GM19238 (cell line): ENCODE results near the gene NEK8.
"Not testable (repeated sequence)": the region's sequence is repeated elsewhere in the genome, so short reads cannot be mapped to it uniquely, and the experiment has no call there.

Source experiments
- DNase-seq: peaks from one replicate; pipeline ENCODE4 v3.0.0; 2011; ENCODE audit warnings: low spot score; ENCODE audit not compliant: insufficient read length

NEK8 gene

DNA sequence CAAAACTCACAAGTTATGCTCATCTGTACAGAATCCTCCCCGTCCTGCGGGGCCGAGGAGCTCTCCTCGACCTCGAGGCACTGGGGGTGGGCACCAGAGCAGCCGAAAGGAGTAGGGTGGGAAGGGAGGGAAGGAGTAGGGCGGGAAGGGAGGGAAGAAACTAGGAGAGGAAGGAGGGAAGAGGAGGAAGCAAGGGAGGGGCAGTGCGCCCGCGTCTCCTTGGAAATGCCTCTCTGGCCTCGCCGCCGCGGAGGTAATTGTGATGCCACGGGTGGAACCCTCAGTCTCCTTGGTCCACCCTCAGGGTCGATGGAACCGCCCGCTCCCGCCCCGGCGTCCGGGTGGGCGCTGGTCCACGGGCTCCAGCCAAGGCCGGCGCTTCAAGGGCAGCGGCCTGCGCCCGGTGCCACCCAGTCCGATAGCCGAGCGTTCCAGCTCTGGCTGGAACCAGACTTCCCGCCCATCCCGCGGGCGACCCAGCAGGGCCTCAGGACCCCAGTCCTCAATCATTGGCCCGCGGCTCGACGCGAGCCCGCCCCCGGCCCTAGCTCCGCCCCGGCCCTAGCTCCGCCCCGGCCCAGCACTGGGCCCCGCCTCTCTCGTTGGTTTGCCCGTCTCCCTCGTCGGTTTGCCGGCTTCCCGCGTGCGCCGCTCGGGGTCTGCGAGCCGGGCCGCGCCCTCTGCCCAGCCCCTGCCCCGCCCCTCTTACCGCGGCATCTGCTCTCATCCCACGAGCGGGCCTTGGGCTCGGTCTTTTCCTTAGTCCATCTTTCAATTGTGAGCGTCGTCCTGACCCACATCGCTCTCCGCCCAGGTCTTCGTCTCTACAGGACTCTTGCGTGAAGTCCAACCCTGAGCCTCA is 17.5 kb upstream of the NEK8 start:
- peak; percentile 93 for DNase-seq

DNA sequence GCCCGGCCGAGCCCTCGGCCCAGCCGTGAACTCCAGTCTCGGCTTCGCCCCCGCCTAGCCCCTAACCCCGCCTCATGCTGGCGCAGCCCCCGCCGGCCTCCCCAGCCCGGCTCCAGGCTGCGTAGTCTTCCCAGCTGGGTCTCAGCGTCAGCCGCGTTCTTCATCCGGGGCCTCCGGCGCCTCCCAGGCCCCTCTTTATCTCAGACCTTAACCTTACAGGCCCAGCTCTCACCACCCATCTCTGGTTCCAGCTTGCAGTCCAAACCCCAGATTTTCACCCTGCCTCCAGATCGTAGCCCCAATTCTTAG is 16.9 kb upstream of the NEK8 start, which contains the start of gene PROCA1:
TSS of gene PROCA1 (minus strand) at position 166 of the 309 bp plus-strand sequence. CDS start 228 bp downstream, outside the sequence.
- DNase-seq = no peak

DNA sequence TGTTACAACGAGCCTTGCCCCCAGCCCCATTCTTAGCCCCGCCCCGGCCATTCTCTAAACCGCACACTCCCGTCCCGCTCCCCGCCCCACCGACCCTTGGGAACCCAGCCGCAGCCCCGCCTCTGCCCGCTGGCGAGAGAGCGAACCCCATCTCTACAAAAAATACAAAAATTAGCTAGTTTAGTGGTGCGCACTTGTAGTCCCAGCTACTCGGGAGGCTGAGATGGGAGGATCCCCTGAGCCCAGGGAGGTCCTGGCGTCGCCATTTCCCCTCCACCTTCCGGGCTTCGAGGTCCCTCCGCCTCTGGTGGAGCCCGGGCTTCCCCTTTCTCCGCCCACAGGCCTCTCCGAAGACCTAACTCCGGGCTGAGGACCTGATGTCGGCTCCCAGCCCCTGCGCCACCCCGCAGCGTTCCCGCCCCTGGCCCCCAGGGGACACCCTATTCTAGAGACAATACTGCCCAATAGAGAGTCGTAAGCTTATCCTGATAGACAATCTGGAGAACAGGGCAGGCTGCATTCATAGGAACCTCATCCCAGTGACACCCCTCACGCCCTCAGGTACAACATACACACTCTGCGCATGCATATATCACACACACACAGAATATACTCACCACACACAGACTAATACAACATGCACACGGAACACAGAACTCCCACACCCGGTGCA is 16.4 kb upstream of the NEK8 start:
- DNase-seq = peak; percentile 75

DNA sequence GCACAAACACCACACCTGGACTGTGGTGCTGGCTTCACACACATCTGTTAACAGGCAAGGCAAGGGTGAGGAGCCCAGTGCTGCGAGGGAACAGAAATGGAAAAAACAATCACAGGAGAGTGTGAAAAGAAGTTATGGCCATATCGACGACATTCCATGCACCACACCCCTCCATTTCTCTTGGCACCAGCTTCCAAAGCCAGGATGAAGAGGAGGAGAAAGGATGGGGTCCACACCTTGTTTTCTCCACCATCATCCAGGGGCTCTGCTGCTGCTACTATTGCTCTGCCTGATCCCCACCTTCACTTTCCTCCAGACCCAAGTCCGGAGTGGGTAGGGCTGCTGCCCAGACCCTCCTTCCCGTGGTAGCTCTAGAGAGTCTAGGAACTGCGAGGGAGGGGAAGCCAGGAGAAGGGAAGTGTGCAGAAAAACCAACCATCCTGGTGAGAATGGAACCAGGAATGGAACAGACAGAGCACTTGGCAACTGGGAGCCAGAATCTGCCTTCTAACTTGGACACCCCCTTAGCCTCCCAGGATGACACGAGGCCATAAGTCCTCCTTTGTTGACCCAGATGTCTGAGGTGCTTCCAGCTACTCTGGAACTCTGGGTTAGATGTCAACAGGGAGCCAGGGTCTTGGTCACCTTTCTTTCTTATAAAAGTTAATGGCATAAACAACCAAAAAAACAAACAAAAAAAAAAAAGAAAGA is 15.7 kb upstream of the NEK8 start:
- DNase-seq = no peak

DNA sequence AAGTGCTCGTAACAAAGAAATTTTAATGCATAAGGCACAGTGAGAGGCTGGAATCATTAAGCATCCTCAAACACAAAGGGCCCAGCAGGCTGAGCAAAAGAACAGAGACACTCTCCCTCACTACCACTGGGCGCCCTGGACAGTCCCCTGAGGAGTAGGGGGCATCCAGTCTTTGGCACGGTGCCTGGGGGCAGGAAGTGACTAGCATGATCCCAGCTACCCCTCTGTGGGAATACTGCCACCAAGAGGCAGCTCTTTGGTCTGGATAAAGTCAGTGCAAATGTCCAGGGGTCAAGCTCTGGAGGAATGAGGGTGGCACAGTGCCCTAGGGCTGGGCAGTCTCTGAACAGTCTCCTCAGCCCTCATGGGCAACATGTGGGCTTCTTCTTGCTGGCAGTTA is 14.3 kb upstream of the NEK8 start:
- no peak for DNase-seq

DNA sequence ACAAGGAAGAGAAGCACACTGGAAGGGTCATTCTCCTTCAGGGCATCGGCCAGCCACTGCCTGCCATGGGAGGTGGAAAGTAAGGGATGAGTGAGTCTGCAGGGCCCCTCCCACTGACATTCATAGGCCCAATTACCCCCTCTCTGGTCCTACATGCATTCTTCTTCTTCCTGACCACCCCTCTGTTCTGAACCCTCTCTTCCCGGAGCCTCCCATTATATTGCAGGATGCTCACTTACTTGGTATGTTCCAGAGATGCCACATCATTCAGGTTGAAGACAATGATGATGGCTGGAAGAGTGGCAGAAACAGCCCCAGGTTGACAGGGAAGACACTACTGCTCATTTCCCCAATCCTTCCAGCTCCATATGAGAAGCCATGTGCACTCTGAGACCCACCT is 13.4 kb upstream of the NEK8 start:
- DNase-seq = no peak

DNA sequence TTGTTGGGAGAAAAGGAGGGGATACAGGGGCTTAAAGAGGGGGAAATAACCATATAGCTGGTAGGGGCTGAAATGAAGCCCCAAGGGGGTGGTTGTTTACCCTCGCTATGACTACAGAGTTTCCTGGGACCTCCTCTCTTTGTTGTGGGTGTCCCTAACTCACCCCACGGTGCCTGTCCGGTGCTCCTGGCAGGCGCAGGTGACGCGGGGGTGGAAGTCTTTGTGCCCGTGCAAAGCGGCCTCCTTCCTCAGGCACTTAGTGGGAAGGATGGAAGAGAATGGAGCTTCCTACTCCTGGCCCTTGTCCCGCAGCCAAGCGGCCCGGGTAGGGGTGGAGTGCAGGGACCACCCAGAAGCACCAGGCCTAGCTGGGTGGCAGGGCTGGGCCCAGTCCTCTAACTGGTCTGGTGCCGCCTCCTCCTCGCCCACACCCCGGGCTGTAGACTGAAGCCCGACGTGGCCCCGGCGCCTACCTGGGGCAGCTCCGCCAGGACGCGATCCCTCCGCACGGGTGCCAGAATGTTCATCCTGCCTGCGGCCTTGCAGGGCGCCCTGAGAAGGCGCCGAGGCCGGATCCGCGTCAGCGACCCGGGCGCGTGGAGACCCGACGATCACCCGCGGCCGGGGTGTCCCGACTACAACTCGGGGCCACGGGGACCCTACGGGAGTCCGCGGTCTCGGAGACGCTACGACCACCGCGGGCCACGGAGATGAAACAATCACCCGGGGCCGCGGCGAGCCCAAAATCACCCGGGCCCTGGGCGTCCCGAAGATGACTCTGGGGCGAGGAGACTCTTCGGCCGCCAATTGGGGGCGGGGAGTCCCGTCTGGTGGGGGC is 11.6 kb upstream of the NEK8 start:
- DNase-seq = no peak

DNA sequence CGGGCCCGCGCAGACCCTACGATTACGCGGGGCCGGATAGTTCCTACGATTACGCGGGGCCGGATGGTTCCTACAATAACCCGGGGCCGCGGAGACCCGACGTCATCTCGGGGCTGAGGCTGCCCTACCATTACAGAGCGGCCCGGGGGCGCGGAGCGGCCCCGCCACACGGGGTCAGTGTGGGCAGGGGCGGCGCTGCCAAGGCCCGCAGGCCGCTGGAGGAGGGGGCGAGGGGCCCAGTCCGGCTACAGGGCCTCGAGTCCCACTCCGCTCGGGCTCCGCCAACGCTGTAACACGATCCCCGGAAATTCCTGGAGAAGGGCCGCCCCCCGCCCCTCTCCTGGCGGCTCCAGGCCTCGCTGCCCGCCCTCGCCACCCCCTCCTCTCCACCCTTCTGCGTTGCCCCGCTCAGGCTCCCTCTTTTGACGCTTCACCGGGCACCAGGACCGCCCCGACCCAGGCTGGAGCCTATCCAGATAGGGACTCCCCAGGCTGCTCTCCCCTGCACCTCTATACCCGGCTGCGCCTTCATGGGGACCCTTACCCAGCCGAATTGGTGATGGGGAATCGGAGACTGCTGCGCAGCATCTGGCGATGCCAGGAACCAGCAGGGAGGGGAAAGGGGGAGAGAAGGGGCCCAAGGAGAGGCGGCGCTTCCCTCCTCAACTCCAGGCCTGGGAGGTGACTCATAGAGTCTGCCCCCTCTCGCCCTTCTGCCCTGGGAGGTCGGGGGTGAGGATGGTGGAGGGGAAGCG is 10.8 kb upstream of the NEK8 start, which contains the start of gene RAB34:
TSS of gene RAB34 (minus strand) at position 291 of the 755 bp plus-strand sequence. CDS start 602 bp downstream, outside the sequence.
- DNase-seq = no peak

DNA sequence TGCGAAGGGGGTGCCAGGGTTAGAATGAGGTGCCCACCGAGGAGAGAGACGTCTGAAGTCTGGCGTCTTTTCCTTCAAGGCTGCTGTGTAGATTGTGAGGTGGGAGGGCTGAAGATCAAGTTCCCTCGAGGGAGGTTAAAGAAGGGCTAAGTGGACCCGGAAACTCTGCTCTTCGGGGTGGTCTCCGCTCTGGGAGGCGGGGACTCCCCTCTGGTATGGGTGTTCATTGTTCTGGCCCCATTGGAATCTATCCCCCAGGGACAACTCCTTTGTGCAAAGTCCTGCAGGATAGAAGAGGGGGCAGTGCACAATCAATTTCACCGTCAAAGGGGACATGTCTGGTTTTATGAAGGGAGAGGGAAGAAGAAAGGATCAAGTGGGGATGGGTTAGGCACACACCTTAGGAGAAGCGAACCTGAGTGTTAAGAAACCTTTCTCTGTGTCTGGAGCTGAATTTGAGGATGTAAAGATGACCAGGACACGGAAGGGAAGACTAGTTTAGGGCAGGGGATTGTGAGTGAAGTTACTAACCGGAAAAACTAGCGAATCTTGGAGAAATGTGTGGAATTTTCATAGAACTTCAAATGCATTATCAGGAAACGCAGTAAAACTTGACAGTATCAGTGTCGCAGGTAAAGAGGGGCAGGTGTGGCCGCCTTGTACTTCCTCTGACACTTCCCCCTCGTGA is 10.1 kb upstream of the NEK8 start:
- DNase-seq = no peak

DNA sequence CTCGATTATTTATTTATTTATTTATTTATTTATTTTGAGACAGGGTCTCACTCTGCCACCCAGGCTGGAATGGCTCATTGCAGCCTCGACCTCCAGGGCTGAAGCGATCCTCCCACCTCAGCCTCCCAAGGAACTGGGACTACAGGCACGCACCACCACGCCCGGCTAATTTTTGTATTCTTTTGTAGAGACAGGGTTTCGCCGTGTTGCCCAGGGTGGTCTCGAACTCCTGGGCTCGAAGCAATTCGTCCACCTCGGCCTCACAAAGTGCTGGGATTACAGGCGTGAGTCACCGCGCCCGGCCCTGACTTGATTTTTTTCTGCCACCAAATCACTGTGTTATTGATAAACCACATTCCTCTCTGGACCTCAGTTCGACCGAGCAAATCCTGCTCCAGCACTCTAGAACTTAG is 9.6 kb upstream of the NEK8 start:
- DNase-seq = no peak

DNA sequence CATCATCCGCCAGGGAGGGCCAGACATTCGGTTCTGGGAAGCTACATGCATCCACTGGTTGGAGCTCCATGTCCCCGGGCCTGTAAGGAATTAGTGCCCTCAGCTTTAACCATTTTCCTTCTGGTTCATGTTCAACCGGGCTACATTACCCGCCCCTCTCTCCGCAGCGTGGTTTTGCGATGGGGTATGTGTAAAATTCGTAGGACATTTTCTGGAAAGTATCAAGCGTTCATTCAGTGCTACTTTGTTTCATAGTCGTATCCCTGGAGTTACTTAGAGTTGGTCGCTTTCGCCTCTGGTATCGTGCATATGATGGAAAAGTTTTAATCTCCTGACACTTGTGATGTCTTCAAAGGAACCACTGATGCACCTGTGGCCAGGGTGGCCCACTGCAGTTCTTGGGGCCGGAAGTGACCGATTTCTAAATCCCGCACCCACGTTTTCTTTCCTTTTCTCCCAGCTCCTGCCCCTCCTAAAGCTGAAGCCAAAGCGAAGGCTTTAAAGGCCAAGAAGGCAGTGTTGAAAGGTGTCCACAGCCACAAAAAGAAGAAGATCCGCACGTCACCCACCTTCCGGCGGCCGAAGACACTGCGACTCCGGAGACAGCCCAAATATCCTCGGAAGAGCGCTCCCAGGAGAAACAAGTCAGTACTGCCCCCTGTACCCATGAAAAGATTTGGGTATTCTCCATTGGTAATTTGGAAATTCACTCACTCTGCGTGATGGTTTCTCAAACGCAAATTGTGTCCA is 8.2 kb upstream of the NEK8 start:
- DNase-seq = no peak

DNA sequence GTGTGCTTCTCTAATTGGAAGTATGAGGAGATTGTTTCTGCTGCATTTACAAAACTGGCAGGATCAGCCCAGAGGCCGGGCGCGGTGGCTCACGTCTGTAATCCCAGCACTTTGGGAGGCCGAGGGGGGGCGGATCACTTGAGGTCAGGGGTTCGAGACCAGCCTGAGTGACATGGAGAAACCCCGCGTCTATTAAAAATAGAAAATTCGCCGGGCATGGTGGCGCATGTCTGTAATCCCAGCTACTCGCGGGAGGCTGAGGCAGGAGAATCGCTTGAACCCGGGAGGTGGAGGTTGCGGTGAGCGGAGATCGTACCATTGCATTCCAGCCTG is 7.6 kb upstream of the NEK8 start:
- DNase-seq = not testable (repeated sequence)

DNA sequence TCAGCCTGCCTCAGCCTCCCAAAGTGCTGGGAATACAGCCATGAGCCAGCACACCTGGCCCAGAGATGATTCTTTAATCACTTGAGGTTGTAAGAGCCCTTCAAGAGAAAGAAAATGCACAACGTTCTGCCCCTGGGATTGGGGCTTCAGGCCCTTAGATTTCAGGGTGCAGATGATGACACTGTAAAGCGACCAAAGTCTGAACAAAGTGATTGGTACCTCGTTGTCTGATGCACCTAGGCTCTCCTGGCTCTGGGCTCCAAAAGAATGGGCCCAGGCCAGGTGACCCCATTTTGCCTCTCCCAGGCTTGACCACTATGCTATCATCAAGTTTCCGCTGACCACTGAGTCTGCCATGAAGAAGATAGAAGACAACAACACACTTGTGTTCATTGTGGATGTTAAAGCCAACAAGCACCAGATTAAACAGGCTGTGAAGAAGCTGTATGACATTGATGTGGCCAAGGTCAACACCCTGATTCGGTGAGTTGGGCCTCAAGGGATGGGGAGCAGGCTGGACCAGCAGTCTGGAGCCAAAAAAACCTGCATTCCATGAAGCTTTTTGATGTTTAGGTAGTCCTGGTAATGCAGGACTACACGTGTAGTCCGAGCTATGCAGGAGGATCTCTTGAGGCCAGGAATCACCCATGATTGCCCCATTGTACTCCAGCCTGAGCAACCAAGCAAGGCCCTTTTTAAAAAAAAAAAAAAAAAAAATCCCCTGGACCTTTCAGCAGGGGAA is 6.0 kb upstream of the NEK8 start:
- DNase-seq = no peak

DNA sequence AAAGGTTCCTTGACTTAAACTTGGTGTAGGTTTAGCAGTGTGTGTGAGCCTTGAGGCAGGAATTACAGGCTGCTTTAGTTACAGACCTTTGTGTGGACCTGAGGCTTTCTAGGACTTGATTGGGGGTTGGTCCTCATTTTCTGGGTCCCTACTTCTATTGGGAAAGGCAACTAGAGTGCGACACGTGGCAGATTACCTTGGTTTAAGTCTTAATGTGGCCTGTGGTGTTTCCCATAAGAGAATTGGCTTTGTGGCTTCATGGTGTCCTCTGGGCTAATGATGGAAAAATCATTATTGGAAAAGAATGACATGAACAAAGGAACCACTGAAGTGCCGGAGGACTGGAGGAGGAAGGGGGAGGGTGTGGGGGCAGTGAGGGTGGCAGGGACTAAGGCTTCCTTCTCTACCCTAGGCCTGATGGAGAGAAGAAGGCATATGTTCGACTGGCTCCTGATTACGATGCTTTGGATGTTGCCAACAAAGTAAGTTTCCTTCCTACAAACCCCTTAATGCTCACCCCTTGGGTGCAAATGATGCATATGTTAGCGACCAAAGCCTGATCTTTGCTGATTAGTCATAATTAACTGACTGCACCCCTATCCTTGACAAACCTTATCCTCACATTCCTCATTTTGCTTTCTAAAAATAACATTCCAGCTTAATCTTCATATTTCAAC is 5.3 kb upstream of the NEK8 start:
- DNase-seq = no peak

DNA sequence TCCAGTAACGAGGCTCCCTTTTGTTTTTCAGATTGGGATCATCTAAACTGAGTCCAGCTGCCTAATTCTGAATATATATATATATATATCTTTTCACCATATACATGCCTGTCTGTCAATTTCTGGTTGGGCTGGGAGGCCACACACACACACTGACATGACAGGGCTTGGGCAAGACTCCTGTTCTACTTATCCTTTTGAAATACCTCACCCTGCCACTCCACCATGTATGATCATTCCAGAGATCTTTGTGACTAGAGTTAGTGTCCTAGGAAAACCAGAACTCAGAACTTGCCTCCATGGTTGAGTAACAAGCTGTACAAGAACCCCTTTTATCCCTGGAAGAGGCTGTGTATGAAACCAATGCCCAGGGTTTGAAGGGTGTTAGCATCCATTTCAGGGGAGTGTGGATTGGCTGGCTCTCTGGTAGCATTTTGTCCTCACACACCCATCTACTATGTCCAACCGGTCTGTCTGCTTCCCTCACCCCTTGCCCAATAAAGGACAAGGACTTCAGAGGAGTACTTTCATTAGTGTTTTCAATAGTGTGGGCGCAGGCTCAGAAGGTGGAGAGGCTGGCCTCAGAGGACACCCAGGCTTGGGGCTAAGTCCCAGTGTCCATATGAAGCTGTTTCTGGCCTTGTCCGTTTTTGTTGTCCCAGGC is 4.6 kb upstream of the NEK8 start:
- not testable (repeated sequence) for DNase-seq

DNA sequence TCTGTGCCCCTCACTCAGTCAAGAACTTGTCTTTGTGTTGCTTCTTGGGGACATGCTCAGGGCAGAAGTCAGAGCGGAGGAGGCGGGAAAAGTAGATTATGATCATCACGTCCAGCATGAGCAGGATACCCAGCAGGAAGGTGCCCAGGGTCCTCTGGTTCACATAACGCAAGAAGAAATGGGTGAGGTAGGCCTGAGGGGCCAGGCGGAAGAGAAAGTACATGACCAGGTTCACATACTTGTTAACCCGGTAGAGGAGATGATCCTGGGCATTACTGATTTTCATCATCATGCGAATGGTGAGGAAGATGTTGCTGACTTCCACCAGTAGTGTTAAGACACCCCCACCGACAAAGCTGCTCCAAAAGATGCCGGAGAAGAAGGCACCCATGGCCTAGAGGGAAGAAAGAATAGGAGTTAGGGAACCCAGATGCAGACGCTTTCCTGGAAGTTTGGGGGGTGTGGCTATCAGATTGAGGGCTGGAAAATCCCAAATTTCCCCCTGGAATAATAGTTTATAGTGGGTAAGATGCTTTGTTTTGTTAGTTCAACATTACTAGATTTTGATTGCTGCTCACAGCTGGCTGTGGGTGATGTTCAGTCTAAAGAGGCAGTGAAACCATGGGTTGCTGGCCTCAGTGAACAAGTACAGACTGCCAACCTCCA is 4.0 kb upstream of the NEK8 start:
- DNase-seq = no peak

DNA sequence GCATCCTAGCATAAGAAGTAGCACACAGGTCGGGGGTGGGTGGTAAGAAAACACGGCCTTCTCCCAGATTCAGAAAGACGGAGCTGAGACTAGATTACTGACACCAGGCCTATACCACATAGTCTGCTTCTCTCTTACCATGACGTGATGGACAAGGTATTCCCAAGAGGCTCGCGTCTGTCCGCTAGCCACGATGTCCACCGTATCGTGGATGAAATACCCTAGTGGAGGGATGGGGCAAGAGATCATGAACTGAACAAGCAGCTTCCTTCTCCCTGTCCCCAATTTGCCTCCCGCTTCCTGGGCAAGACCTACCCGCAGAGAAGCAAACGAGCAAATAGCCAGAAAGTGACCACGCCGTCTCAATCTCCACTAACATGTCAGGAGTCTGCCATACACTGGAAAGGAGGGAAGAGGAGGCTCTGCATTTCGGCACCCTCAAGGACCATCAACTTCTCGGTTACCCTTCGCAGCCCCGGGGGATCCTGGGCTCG is 3.4 kb upstream of the NEK8 start:
- no peak for DNase-seq
